Duodenal mucosa (tissue), 2 donors: ENCODE data around the gene WBP2.
A peak's percentile ranks its signal among the peaks of the same experiment; 100 is the strongest.
"Not testable (repeated sequence)": the region's sequence is repeated elsewhere in the genome, so short reads cannot be mapped to it uniquely, and the experiment has no call there.

Experiments used
- H3K27ac ChIP-seq: one replicate; pipeline ENCODE4 v1.7.0; 2013; ENCODE audit warnings: low read depth, low read length
- H3K27me3 ChIP-seq, 2 donors: one replicate each; pipeline ENCODE4 v1.7.0; 2013; ENCODE audit warnings: low read length in 2 of 2, control low read depth in 1 of 2; ENCODE audit not compliant: insufficient read depth in 2 of 2, control insufficient read depth in 1 of 2
- H3K36me3 ChIP-seq, 2 donors: one replicate each; pipeline ENCODE4 v1.7.0; 2013; ENCODE audit warnings: low read length in 2 of 2, control low read depth in 1 of 2; ENCODE audit not compliant: insufficient read depth in 2 of 2, control insufficient read depth in 1 of 2
- H3K4me1 ChIP-seq, 2 donors: one replicate each; pipeline ENCODE4 v1.7.0; 2013; ENCODE audit warnings: low read length in 2 of 2, control low read depth in 1 of 2; ENCODE audit not compliant: insufficient read depth in 2 of 2, control insufficient read depth in 1 of 2
- H3K4me3 ChIP-seq, 2 donors: one replicate each; pipeline ENCODE4 v1.7.0; 2013; ENCODE audit warnings: low read length in 2 of 2, low read depth in 1 of 2
- H3K9ac ChIP-seq, 2 donors: one replicate each; pipeline ENCODE4 v1.7.0; 2013; ENCODE audit warnings: low read length in 2 of 2, low read depth in 1 of 2
- H3K9me3 ChIP-seq, 2 donors: one replicate each; pipeline ENCODE4 v1.7.0; 2013; ENCODE audit warnings: low read length in 2 of 2, control low read depth in 1 of 2; ENCODE audit not compliant: control insufficient read depth in 1 of 2

Gene WBP2

GRCh38 chr17:75888484-75888883, 33.3 kb upstream of the WBP2 start:
- Histone ChIP-seq H3K27me3 (no peaks in the 10 kb centered on the region), H3K4me3 (no peak overlapping the region), H3K9me3 (no peaks in the 10 kb centered on the region), H3K9ac (no peak overlapping the region), H3K4me1 (peaks cover 10 to 13% of the 10 kb centered on the region in 2 donors), H3K36me3 (peaks cover 0 to 26% of the 10 kb centered on the region in 2 donors), H3K27ac (no peak overlapping the region)

GRCh38 chr17:75885860-75886259, 30.7 kb upstream of the WBP2 start:
- H3K36me3 ChIP-seq = peaks cover 0 to 14% of the 10 kb centered on the region in 2 donors
- H3K4me1 ChIP-seq, H3K27ac ChIP-seq, H3K27me3 ChIP-seq, H3K9ac ChIP-seq, H3K4me3 ChIP-seq, H3K9me3 ChIP-seq: not testable (repeated sequence)

- no peaks in the 10 kb centered on the region for H3K4me1 ChIP-seq
- peaks cover 0 to 10% of the 10 kb centered on the region in 2 donors for H3K36me3 ChIP-seq
- no peak overlapping the region for H3K27ac ChIP-seq
- no peaks in the 10 kb centered on the region for H3K9me3 ChIP-seq
- H3K9ac ChIP-seq = no peak overlapping the region
- H3K4me3 ChIP-seq = no peak overlapping the region
- H3K27me3 ChIP-seq = no peaks in the 10 kb centered on the region
Measured at GRCh38 chr17:75885431-75885830, 30.3 kb upstream of the WBP2 start.

- Histone ChIP-seq H3K4me1 (peaks cover 2 to 12% of the 10 kb centered on the region in 2 donors), H3K9me3 (no peaks in the 10 kb centered on the region), H3K9ac (no peak overlapping the region), H3K36me3 (no peaks in the 10 kb centered on the region), H3K27ac (no peak overlapping the region), H3K4me3 (no peak overlapping the region), H3K27me3 (no peaks in the 10 kb centered on the region)
Measured at GRCh38 chr17:75881678-75882454, 26.7 kb upstream of the WBP2 start.

GRCh38 chr17:75880266-75880665, 25.1 kb upstream of the WBP2 start:
- H3K4me1 ChIP-seq = peaks cover 18 to 28% of the 10 kb centered on the region in 2 donors
- peaks cover 0 to 4% of the 10 kb centered on the region in 2 donors for H3K36me3 ChIP-seq
- no peaks in the 10 kb centered on the region for H3K9me3 ChIP-seq
- no peak overlapping the region for H3K27ac ChIP-seq
- H3K9ac ChIP-seq = no peak overlapping the region
- H3K27me3 ChIP-seq = no peaks in the 10 kb centered on the region
- H3K4me3 ChIP-seq = no peak overlapping the region

GRCh38 chr17:75878174-75878998, 23.3 kb upstream of the WBP2 start, which contains the start of gene TRIM47:
Gene TRIM47 (minus strand): TSS chr17:75878581. CDS start chr17:75878548, 33 bp downstream.
- Histone ChIP-seq H3K9me3 (no peaks in the 10 kb centered on the region), H3K27ac (peak within 1 kb of the TSS; percentile 93), H3K4me3 (peak within 1 kb of the TSS; percentile 75 to 77), H3K36me3 (peaks cover 0 to 13% of the 10 kb centered on the region in 2 donors), H3K9ac (peak within 1 kb of the TSS; percentile 62 to 85), H3K4me1 (peaks cover 20 to 35% of the 10 kb centered on the region in 2 donors), H3K27me3 (no peaks in the 10 kb centered on the region)

- peaks cover 23 to 41% of the 10 kb centered on the region in 2 donors for H3K4me1 ChIP-seq
Measured at GRCh38 chr17:75877752-75878173, 22.6 kb upstream of the WBP2 start.

GRCh38 chr17:75876938-75877751, 22.0 kb upstream of the WBP2 start:
- Histone ChIP-seq H3K27ac (peak overlapping the region; percentile 93), H3K27me3 (no peaks in the 10 kb centered on the region), H3K9ac (peak overlapping the region; percentile 62 to 85), H3K9me3 (no peaks in the 10 kb centered on the region), H3K4me3 (peak overlapping the region; percentile 75 to 77), H3K4me1 (peaks cover 28 to 46% of the 10 kb centered on the region in 2 donors), H3K36me3 (peaks cover 0 to 13% of the 10 kb centered on the region in 2 donors)

More at GRCh38 chr17:75877752-75878173, 22.6 kb upstream of the WBP2 start:
- Histone ChIP-seq H3K4me3 (peak overlapping the region; percentile 75 to 77), H3K9ac (peak overlapping the region; percentile 62 to 85), H3K36me3 (peaks cover 0 to 13% of the 10 kb centered on the region in 2 donors), H3K27ac (peak overlapping the region; percentile 93), H3K9me3 (no peaks in the 10 kb centered on the region), H3K27me3 (no peaks in the 10 kb centered on the region)

GRCh38 chr17:75876190-75876937, 21.2 kb upstream of the WBP2 start:
- Histone ChIP-seq H3K9me3 (no peaks in the 10 kb centered on the region), H3K4me3 (peak overlapping the region; percentile 75 to 77), H3K4me1 (peaks cover 28 to 46% of the 10 kb centered on the region in 2 donors), H3K27me3 (no peaks in the 10 kb centered on the region), H3K36me3 (peaks cover 0 to 13% of the 10 kb centered on the region in 2 donors), H3K9ac (peak overlapping the region; percentile 62 to 85), H3K27ac (peak overlapping the region; percentile 93)
